ENCODE measurements around the gene MYOM1. TPM values are rescaled to one million over a fixed set of nuclear protein-coding genes. Genes with fewer than 3 reads are reported as not detected.

Gene MYOM1
- total and polyA plus RNA-seq, 9 donors, result 265 to 771 (median 603) TPM

Other genes starting within 250 kb of the MYOM1 start
- gene LPIN2, start 206.8 kb downstream of the MYOM1 start, total RNA-seq, result 15.7 TPM
- gene LPIN2, start 206.8 kb downstream of the MYOM1 start, polyA plus RNA-seq (ENCODE audit: insufficient read depth in 1 of 8, insufficient read length in 8 of 8, low replicate concordance in 1 of 8), result 10 to 100 TPM; 10.6 to 17.8 (median 12.9) TPM
- gene MYL12A, start 27.8 kb upstream of the MYOM1 start, total RNA-seq, result 705 TPM
- 100 to 1,000 TPM; 456 to 716 (median 616) TPM for gene MYL12A, start 27.8 kb upstream of the MYOM1 start, polyA plus RNA-seq (ENCODE audit: insufficient read depth in 1 of 8, insufficient read length in 8 of 8, low replicate concordance in 1 of 8)
- gene MYL12B, start 42.2 kb upstream of the MYOM1 start, total RNA-seq, result 301 TPM
- 100 to 1,000 TPM; 209 to 315 (median 232) TPM for gene MYL12B, start 42.2 kb upstream of the MYOM1 start, polyA plus RNA-seq (ENCODE audit: insufficient read depth in 1 of 8, insufficient read length in 8 of 8, low replicate concordance in 1 of 8)
- 47.5 TPM for gene TGIF1, start 230.2 kb upstream of the MYOM1 start, total RNA-seq
- gene TGIF1, start 230.2 kb upstream of the MYOM1 start, polyA plus RNA-seq (ENCODE audit: insufficient read depth in 1 of 8, insufficient read length in 8 of 8, low replicate concordance in 1 of 8), result 10 to 100 TPM; 36.2 to 53.3 (median 46.2) TPM